ENCODE results near the gene RNF114. TPM values are rescaled to one million over a fixed set of nuclear protein-coding genes. Genes with fewer than 3 reads are reported as not detected.

Gene RNF114
- total RNA-seq, 5 donors from 2014 or later (not counting 1 experiment from before 2014, with no cell fraction given): 83.5 to 109 (median 95.7) TPM

GRCh38 chr20:49913399-49914047, 22.7 kb upstream of the RNF114 start:
- H3K27me3 Mint-ChIP-seq: no peaks in the 10 kb centered on the region

GRCh38 chr20:49914310-49915117, 21.7 kb upstream of the RNF114 start:
- H3K9me3 Mint-ChIP-seq: no peaks in the 10 kb centered on the region
- no peaks in the 10 kb centered on the region for H3K27me3 ChIP-seq (replicated peaks in 1 of 2; ENCODE audit: control insufficient read depth in 2 of 2, extremely low read depth in 1 of 2, insufficient read depth in 2 of 2, low read length in 1 of 2)
- peaks cover 41 to 44% (median 43%) of the 10 kb centered on the region in 3 donors for H3K4me1 Mint-ChIP-seq
- peaks cover 6 to 28% of the 10 kb centered on the region in 2 experiments for H3K4me1 ChIP-seq (ENCODE audit: control insufficient read depth in 1 of 2, extremely low read depth in 1 of 2, insufficient read depth in 2 of 2, low read length in 2 of 2)
- H3K36me3 ChIP-seq (ENCODE audit: control insufficient read depth in 2 of 2, extremely low read depth in 1 of 2, insufficient read depth in 1 of 2, low read length in 1 of 2): peaks cover 5% of the 10 kb centered on the region in 2 donors
- ChIA-PET POLR2A (interaction anchor here (0.5 to 0.8 kb wide), 4 partner anchors 17 to 98 kb away, joined by 3 to 8 read pairs (median 6); partner anchors contain the start of gene RNF114 (in 1 of the 2)), CTCF (interaction anchor here (0.5 to 1.0 kb wide), 4 partner anchors 31 to 833 kb away, joined by 3 read pairs; no protein-coding TSS in a partner anchor)
- H3K9me3 ChIP-seq: no peaks in the 10 kb centered on the region
- peak overlapping the region; percentile 94 to 99 (median 98) for H3K4me3 Mint-ChIP-seq
- peak overlapping the region; percentile 69 to 75 for H3K27ac Mint-ChIP-seq
- ATAC-seq (replicated peaks in 1 of 4) (peak in 1 of 4 experiments; percentile 1), DNase-seq (peak in 5 of 35 experiments; percentile 7 to 55 (median 9))
- H3K27me3 Mint-ChIP-seq: no peaks in the 10 kb centered on the region
- peak overlapping the region; percentile 96 to 98 for H3K4me3 ChIP-seq (ENCODE audit: control insufficient read depth in 1 of 2, extremely low read depth in 1 of 2, low read length in 1 of 2)
- peak overlapping the region; percentile 99 for H3K27ac ChIP-seq (ENCODE audit: low read length)
- 12% methylated on average over 19 of the region's 19 CpGs for WGBS (ENCODE audit: insufficient coverage)
- peaks cover 2% of the 10 kb centered on the region for H3K36me3 Mint-ChIP-seq

More at GRCh38 chr20:49913399-49914047, 22.7 kb upstream of the RNF114 start:
- ATAC-seq (replicated peaks in 1 of 4) (no peak), DNase-seq (no peak)
- peaks cover 8 to 12% of the 10 kb centered on the region in 2 donors for H3K36me3 ChIP-seq (ENCODE audit: control insufficient read depth in 2 of 2, extremely low read depth in 1 of 2, insufficient read depth in 1 of 2, low read length in 1 of 2)
- Mint-ChIP-seq H3K27ac (no peak overlapping the region), H3K4me1 (peaks cover 41 to 44% (median 43%) of the 10 kb centered on the region in 3 donors), H3K36me3 (peaks cover 4% of the 10 kb centered on the region), H3K4me3 (peak overlapping the region; percentile 94 to 99 (median 98)), H3K9me3 (no peaks in the 10 kb centered on the region)
- no peaks in the 10 kb centered on the region for H3K27me3 ChIP-seq (replicated peaks in 1 of 2; ENCODE audit: control insufficient read depth in 2 of 2, extremely low read depth in 1 of 2, insufficient read depth in 2 of 2, low read length in 1 of 2)
- CTCF ChIA-PET: interaction anchor here (0.5 to 0.8 kb wide), 3 partner anchors 32 to 834 kb away, joined by 3 read pairs; no protein-coding TSS in a partner anchor
- H3K4me1 ChIP-seq (ENCODE audit: control insufficient read depth in 1 of 2, extremely low read depth in 1 of 2, insufficient read depth in 2 of 2, low read length in 2 of 2): peaks cover 6 to 29% of the 10 kb centered on the region in 2 experiments
- H3K4me3 ChIP-seq (ENCODE audit: control insufficient read depth in 1 of 2, extremely low read depth in 1 of 2, low read length in 1 of 2): no peak overlapping the region
- 97% methylated on average over 8 of the region's 16 CpGs for WGBS (ENCODE audit: insufficient coverage)
- H3K27ac ChIP-seq (ENCODE audit: low read length): no peak overlapping the region
- POLR2A ChIA-PET: interaction anchor here (0.5 to 1.0 kb wide), 8 partner anchors 14 to 735 kb away, joined by 3 to 14 read pairs (median 5); no protein-coding TSS in a partner anchor
- no peaks in the 10 kb centered on the region for H3K9me3 ChIP-seq

GRCh38 chr20:49915118-49915379, 21.1 kb upstream of the RNF114 start:
- ChIA-PET POLR2A (interaction anchor here in 1 of 2 donors (0.6 kb wide), 1 partner anchor 21 kb away, joined by 3 read pairs; the partner anchor contains the start of gene RNF114), CTCF (interaction anchor here in 1 of 2 donors (1.0 to 1.3 kb wide), 2 partner anchors 11 to 68 kb away, joined by 3 to 5 read pairs; no protein-coding TSS in a partner anchor)
- H3K9me3 Mint-ChIP-seq: no peaks in the 10 kb centered on the region
- Histone ChIP-seq H3K27ac (ENCODE audit: low read length) (peak overlapping the region; percentile 99), H3K36me3 (ENCODE audit: control insufficient read depth in 2 of 2, extremely low read depth in 1 of 2, insufficient read depth in 1 of 2, low read length in 1 of 2) (peaks cover under 1% of the 10 kb centered on the region in 2 donors), H3K4me1 (ENCODE audit: control insufficient read depth in 1 of 2, extremely low read depth in 1 of 2, insufficient read depth in 2 of 2, low read length in 2 of 2) (peaks cover 6 to 28% of the 10 kb centered on the region in 2 experiments), H3K27me3 (replicated peaks in 1 of 2; ENCODE audit: control insufficient read depth in 2 of 2, extremely low read depth in 1 of 2, insufficient read depth in 2 of 2, low read length in 1 of 2) (no peaks in the 10 kb centered on the region), H3K9me3 (no peaks in the 10 kb centered on the region), H3K4me3 (ENCODE audit: control insufficient read depth in 1 of 2, extremely low read depth in 1 of 2, low read length in 1 of 2) (peak overlapping the region; percentile 96 to 98)
- 0% methylated on average over 23 of the region's 23 CpGs for WGBS (ENCODE audit: insufficient coverage)
- H3K4me3 Mint-ChIP-seq: peak overlapping the region; percentile 94 to 99 (median 98)
- DNase-seq: peak in 1 of 35 experiments; percentile 58
- peak; percentile 64 to 71 (median 68) for ATAC-seq (replicated peaks in 1 of 4)
- H3K27ac Mint-ChIP-seq: peak overlapping the region; percentile 75 to 100
- no peaks in the 10 kb centered on the region for H3K36me3 Mint-ChIP-seq
- H3K27me3 Mint-ChIP-seq: no peaks in the 10 kb centered on the region
- peaks cover 41 to 44% (median 43%) of the 10 kb centered on the region in 3 donors for H3K4me1 Mint-ChIP-seq

GRCh38 chr20:49915380-49916145, 20.6 kb upstream of the RNF114 start, which contains the start of gene SPATA2:
Gene SPATA2, minus strand, starts transcription at chr20:49915529. Its CDS starts 7,039 bp downstream, at chr20:49908490.
- Mint-ChIP-seq H3K9me3 (no peaks in the 10 kb centered on the region), H3K4me3 (peak within 1 kb of the TSS; percentile 94 to 99 (median 98)), H3K36me3 (no peaks in the 10 kb centered on the region), H3K27ac (peak within 1 kb of the TSS; percentile 99 to 100), H3K4me1 (peaks cover 40 to 43% (median 41%) of the 10 kb centered on the region in 3 donors), H3K27me3 (no peaks in the 10 kb centered on the region)
- H3K9me3 ChIP-seq: no peaks in the 10 kb centered on the region
- H3K27me3 ChIP-seq (replicated peaks in 1 of 2; ENCODE audit: control insufficient read depth in 2 of 2, extremely low read depth in 1 of 2, insufficient read depth in 2 of 2, low read length in 1 of 2): no peaks in the 10 kb centered on the region
- under 1% methylated on average over 63 of the region's 69 CpGs for WGBS (ENCODE audit: insufficient coverage)
- peak; percentile 79 to 97 (median 91) for DNase-seq
- no peaks in the 10 kb centered on the region for H3K36me3 ChIP-seq (ENCODE audit: control insufficient read depth in 2 of 2, extremely low read depth in 1 of 2, insufficient read depth in 1 of 2, low read length in 1 of 2)
- peak within 1 kb of the TSS; percentile 96 to 98 for H3K4me3 ChIP-seq (ENCODE audit: control insufficient read depth in 1 of 2, extremely low read depth in 1 of 2, low read length in 1 of 2)
- ATAC-seq (replicated peaks in 1 of 4): peak; percentile 85 to 87 (median 86)
- peak within 1 kb of the TSS; percentile 99 for H3K27ac ChIP-seq (ENCODE audit: low read length)
- peaks cover 6 to 28% of the 10 kb centered on the region in 2 experiments for H3K4me1 ChIP-seq (ENCODE audit: control insufficient read depth in 1 of 2, extremely low read depth in 1 of 2, insufficient read depth in 2 of 2, low read length in 2 of 2)
- POLR2A ChIA-PET: interaction anchor here (1.0 to 1.6 kb wide), 3 partner anchors 9 to 21 kb away, joined by 3 to 7 read pairs (median 3); partner anchors contain the start of gene RNF114 (in 2 of the 2)
- CTCF ChIA-PET: interaction anchor here in 1 of 2 donors (0.6 to 1.9 kb wide), 6 partner anchors 9 to 201 kb away, joined by 3 to 10 read pairs (median 4); partner anchors contain the start of gene RNF114

GRCh38 chr20:49916146-49917002, 19.8 kb upstream of the RNF114 start:
- DNase-seq: peak in 1 of 35 experiments; percentile 33
- Histone ChIP-seq H3K27me3 (replicated peaks in 1 of 2; ENCODE audit: control insufficient read depth in 2 of 2, extremely low read depth in 1 of 2, insufficient read depth in 2 of 2, low read length in 1 of 2) (no peaks in the 10 kb centered on the region), H3K36me3 (ENCODE audit: control insufficient read depth in 2 of 2, extremely low read depth in 1 of 2, insufficient read depth in 1 of 2, low read length in 1 of 2) (no peaks in the 10 kb centered on the region), H3K4me1 (ENCODE audit: control insufficient read depth in 1 of 2, extremely low read depth in 1 of 2, insufficient read depth in 2 of 2, low read length in 2 of 2) (peaks cover 6 to 28% of the 10 kb centered on the region in 2 experiments), H3K4me3 (ENCODE audit: control insufficient read depth in 1 of 2, extremely low read depth in 1 of 2, low read length in 1 of 2) (peak overlapping the region; percentile 96 to 98), H3K27ac (ENCODE audit: low read length) (peak overlapping the region; percentile 99), H3K9me3 (no peaks in the 10 kb centered on the region)
- Mint-ChIP-seq H3K4me1 (peaks cover 34 to 41% (median 35%) of the 10 kb centered on the region in 3 donors), H3K4me3 (peak overlapping the region; percentile 94 to 99 (median 98)), H3K27me3 (no peaks in the 10 kb centered on the region), H3K9me3 (no peaks in the 10 kb centered on the region), H3K27ac (peak overlapping the region; percentile 99 to 100), H3K36me3 (no peaks in the 10 kb centered on the region)
- POLR2A ChIA-PET: interaction anchor here (0.6 to 1.6 kb wide), 8 partner anchors 10 to 306 kb away, joined by 3 to 9 read pairs (median 4); partner anchors contain the start of gene RNF114 (in 2 of the 2)
- ATAC-seq (replicated peaks in 1 of 4): no peak
- WGBS (ENCODE audit: insufficient coverage): 74% methylated on average over 3 of the region's 19 CpGs
- CTCF ChIA-PET: interaction anchor here (0.6 to 1.9 kb wide), 8 partner anchors 8 to 200 kb away, joined by 3 to 10 read pairs (median 4); partner anchors contain the start of gene RNF114 (in 1 of the 2)
